Fibroblast of skin of abdomen (primary cell): ENCODE results near the gene ASF1A.

ENCODE experiments used
- DNase-seq: peaks from one replicate; pipeline ENCODE4 v3.0.0-alpha.2; 2013

Gene ASF1A

DNA sequence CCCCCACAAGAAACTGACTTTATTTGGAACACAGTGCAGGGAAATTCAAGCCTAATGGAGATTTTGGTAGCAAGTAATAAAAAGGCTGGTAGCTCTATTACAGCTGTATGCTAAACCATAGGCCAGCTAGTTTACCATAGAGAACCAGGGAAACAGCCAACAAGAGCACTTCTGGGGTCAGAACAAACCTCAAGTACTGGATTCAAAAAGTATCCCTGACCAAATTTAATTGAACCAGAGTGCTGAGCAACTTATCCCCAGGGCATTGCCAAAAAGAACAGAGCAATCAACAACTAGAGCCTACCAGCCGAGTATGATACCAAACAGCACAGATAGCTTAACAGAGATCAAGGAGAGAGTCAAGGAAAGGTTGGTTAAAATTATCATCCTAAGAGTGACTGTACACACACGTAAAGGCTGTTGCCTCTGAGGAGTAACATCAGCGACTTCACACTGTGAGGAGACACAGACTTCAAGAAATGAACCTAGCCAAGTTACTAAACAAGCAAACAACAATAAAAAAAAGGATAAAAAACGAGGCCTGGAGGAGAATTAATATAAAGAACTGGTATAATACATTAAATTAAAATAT is 11.5 kb upstream of the ASF1A start:
- no peak for DNase-seq

DNA sequence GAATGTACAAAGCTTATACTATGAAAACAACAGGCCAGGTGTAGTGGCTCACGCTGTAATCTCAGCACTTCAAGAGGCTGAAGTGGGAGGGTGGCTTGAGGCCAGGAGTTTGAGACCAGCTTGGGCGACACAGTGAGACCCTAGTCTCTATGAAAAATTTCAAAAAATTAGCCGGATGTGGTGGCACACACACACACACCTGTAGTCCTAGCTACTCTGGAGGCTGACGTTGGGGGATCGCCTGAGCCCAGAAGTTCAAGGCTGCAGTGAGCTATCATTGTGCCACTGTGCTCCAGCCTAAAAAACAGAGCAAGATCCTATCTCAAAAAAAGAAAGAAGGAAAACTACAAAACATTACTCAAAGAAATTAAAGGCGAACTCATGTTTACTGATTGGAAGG is 7.3 kb upstream of the ASF1A start:
- no peak for DNase-seq

DNA sequence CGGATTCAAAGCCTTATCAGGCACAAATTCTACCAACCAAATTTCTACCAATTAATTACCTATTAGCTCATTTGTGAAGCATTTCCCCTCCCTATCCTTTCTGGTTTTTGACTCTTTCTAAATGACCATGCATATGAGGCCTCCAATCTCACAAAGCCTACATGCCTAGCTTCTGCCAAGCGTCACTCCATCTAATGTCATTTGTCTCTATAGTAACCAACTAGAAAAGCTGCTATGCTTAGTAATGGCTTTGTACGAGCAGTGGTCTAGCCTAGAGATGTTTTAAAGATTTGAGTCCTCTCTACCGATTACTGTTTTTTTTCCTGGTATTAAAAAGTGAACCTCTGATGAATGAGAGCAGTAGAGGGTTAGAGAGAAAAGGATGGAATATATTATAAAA is 4.8 kb upstream of the ASF1A start:
- no peak for DNase-seq

DNA sequence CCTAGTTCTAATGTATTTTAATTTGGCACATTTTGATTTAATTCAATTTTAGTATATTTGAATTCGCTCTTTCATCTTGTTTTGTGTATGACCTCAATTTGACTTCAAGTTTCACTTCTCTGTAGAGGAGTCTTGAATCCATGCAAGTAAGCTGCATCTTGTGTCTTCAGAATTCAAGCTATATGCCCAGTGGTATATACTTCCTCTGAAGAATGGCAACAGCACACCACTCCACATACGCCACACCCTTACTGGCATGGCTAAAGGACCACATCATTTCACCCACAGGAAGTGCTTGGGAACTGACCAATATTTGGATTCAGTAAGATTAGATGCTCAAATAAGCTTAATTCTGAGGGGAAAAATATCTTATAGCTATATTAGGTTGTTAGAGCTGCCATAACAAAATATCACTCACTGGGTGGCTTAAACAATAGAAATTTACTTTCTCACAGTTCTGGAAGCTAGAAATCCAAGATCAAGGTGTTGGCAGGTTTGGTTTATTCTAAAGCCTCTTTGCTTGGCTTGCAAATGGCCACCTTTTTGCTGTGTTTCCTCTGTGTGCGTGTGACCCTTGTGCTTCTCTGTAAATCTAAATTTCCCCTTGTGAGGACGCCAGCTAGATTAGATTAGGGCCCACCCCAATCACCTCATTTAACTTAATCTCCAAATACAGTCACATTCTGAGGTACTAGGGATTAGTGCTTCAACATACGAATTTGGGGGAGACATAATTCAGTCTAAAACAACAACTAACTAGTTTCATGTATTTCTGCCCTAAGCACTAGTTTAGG is 2.8 kb upstream of the ASF1A start:
- no peak for DNase-seq

DNA sequence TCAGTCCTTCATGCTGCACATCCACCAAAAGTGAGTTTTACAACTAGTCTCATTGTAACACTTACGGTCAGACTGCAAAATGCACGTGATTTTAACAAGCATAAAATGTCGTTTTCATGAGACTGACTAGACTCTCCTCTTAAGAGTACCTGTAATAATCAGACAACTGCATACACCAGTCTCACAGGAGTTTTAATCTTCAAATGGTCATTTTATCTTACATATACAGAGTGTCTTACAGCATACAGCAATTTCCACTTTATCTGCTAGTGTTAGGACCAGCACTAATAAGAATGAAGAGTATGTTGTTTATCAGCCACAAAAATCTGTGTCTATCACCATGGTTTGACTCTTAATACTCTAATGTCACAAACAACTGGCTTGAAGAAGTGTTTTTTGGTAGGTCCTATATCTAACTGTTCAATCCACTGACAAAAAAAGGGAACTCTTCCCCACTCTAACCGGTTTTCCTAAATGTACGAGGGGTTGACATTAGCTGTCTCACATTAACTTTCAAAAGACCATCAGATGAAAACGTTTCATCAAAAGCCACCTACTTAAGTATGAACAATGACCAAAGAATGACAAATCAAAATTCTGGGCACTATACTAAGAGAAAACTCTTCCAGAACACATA is 1.5 kb upstream of the ASF1A start:
- no peak for DNase-seq

DNA sequence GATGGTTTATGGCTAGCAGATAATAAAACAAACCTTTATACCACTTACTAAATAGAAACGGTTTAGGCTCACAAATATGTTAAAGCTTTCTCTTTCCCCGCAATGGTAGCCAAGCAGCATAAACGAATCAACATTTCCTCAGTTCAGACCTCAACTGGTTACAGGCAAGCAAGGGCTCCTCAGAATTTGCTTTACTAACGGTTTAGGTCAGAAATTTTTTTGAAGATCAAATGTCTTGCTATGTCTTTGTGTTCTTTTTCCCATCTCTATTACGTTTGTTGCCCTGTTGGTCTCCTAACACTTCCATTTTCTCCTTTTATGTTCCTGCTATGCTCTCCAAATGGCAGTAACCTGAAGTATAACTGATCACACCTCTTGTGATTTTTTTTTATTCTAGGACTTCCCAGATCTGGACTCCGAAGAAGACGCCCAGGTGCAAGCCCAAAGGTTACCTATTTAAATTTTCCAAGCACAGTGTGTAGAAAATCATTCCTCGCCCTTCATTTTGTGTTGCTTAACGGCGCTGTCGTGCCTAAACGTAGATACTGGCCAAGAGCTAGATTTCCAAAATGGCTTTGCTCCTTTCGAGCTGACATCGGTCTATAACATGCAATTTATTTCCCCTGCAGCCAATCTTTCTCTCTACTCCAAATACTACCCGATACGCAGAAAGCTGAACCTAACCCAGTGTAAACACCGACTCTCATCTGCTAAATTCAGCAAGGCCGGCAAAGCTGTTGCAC is 717 bp upstream of the ASF1A start:
- peak; percentile 71 for DNase-seq

DNA sequence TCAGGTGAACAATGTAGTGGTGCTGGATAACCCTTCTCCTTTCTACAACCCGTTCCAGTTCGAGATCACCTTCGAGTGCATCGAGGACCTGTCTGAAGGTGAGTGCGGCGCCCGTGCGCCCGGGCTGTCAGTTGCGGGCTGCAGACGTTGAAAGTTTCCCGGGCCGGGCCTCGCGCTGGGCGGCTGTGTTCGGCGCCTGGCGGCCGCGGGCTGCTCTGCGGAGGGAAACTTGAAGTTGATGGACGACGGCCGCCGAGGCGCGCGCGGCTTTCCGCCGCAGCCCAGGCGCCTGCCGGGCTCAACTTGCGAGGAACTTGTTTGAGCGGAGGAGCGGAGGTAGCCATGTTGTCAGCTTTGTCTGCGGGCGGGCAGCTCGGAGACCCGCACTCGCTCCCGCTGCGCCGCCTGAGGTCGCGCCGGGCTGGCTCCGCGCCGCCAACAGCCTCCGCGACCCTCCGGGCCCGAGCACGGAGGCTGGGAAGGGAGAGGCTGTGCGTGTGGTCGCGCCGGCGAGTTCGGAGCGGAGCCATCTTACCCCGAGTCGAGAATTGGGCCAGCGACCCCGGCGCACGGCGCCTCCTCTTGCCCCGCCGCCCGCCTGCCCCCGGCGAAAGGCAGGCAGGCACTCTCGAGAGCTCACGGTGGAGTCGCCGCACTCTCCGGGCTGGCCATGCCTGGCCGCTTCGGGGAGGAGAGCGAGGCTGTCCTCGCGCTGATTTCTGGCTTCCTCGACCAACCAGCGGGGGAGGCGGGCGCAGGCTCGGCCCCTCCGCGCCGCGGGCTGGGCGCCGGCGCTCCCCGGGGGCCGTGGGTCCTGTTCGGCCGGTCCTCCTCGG is 691 bp downstream of the ASF1A start:
- peak; percentile 70 for DNase-seq

DNA sequence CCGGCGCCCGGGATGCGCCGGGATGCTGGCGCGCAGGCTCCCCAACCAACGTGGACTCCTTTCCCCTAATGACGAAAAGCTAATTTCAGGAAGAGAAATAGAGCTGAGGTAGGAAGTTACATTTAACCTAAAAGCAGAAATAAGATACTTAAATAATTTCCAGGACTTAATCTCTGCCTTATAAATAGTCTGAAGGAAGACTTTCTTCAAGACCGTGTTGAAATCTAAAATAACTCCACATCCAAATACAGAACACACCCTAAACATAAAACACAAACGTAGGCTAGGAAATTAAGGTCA is 1.3 kb downstream of the ASF1A start:
- DNase-seq, result no peak

DNA sequence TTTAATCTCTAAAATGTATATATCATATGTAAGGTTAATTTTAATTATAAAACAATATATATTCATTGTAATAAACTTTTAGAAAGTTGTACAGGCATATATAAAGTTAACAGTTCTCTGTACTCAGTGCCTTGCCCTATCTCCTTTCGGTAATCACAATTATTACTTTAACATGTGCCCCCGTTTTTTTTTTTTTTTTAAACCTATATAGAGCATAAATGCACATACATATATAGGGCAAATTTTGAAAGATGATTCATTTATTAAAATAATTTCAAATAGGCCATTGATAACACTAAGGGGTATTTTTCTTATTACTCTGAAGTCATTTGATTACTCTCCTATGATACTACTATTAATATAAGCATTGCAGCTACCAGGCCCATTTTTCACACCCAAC is 1.9 kb downstream of the ASF1A start:
- DNase-seq, result no peak

DNA sequence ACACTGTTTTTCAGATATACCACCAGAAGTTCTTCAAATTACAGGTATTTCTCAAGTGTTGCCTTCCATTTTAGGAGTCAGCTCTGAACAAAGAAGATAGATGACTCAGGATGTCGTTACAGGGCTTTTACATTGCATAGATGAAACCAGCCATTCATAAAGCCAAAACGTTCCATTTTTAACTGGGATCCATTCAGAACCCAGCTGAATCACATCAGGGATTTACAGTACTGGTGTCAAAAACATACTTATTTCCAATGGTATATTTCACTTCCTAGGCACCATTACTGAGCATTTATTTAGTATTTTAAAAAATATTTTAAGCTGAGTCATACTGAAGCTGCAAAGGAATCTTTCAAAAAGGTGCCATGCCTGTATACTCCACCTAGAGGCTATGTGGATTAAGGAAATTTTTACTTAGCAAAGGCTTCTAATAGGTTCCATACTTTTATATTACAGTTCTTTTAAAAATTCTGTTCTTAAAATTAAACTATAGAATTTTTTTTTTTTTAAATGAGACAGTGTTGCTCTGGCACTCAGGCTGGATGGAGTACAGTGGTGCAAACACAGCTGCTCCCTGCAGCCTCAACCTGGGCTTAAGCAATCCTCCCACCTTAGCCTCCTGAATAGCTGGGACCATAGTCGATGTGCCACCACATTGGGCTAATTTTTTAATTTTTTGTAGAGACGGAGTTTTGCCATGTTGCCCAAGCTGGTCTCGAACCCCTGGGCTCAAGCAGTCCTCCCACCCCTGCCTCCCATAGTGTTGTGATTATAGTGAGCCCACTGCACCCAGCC is 2.6 kb downstream of the ASF1A start:
- peak; percentile 43 for DNase-seq

DNA sequence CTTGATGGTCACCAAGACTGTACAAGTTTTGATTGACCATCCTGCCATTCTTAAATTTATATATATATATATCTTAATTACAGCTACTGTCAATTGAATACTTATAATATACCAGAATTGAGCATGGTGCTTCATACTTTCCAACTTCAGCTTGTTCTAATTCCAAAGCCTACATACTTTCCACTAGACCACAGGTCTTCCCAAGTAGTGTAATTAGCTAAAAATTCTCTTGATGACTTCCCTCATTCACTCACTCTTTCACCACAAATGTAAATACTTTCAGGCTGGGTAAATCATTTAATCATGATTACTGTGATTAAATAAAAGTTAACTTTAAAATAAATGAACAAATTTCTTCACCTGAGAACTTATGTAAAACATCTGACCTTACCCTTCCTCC is 3.4 kb downstream of the ASF1A start:
- DNase-seq, result peak; percentile 11

DNA sequence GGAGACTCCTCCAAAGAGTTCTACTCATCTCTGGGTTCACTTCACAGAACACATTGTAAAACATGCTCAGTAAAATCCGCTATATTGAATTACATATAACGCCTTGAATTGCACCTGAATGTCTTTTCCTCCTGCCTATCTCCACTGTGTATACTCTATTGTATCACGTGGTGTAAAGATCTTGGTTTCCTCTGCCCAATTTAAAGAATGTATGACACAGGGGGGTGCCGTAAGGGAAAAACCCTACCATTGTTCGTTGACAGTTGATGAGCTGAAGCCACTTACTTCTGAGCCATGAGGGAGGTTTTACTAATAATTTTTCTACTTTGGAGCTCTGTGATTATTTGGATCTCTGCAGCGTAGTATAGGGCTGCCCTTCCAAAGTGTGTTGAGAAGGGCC is 6.0 kb downstream of the ASF1A start:
- no peak for DNase-seq

DNA sequence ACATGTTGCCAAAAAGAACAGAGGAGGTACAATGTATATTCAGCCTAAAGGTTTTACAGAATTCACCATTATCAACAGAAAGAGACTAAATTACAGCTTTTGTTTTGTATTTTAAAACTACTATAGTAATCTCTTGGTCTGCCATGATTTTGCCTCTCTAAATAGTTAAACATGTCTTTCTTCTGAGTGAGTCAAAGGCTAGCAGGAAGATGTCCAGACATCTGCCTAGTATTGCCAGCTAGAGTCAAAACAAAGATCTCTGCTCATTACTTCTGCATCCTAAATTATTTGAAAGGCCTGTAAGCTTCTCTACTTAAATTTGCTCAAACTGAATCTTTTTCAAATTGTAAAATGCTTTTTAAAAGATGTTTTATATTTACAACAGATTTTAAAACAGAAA is 8.8 kb downstream of the ASF1A start:
- peak; percentile 41 for DNase-seq

DNA sequence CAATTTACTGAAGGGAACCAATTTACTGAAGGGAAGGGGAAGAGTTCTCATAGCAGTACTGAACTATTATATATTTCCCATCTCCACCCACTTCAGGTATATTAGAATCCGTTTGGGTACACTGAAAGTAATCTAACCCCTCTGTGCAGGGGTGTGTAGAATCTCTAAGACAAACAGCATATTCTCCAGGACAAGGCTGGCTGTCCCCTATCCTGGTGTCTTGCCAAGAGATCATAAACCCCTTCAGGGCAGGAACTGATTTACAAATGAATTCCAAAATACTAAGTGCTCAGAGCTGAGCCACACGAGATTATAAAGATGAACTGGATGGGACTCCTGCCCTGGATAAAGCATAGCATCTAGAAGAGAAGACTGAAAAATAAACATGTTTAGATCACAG is 9.2 kb downstream of the ASF1A start:
- DNase-seq, result no peak

DNA sequence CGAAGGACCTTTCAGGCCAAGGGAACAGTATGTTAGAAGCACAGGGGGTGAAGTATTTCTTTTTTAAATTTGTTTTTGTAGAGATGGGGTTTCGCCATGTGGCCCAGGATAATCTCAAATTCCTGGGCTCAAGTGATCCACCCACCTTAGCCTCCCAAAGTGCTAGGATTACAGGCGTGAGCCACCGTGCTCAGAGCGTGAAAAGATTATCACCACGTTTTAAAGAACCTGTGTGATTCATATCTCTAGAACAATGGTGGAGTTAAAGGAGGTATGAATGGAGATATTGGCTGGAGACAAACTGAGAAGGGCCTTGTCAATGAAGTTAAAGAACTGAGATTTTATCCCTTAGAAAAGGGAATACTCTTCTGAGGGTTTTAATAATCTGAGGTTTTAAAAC is 9.7 kb downstream of the ASF1A start:
- DNase-seq, result no peak

DNA sequence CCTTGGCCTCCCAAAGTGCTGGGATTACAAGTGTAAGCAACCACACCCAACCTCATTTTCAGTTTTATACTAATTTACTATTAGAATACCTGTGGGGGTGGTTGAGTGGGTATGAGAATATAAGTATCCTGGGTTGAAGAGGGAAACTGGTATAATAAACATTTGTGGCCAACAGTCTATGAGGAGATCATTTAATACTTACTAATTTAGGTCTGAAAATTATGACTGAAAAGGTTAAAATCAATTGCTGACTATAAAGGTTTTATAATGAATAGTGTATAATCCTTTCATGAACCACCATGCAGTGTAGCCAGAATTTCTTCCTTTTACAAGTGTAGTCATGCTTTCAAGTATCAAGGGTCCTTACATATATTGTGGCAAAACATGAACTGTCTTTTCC is 11.1 kb downstream of the ASF1A start:
- no peak for DNase-seq

DNA sequence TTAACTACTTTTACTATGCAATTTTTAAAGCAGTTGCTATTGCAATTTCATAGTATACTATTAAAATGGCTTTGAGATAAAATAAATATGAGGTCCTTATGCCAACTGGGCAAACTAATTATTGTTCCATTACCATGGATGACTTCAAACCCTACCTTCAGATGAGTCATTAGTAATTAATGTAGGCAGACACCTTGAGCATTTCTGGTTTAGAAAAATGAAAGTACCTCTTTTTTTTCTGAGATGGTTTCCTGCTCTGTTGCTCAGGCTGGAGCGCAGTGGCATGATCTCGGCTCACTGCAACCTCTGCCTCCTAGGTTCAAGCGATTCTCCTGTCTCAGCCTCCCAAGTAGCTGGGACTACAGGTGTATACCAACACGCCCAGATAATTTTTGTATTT is 11.9 kb downstream of the ASF1A start:
- DNase-seq, result no peak

DNA sequence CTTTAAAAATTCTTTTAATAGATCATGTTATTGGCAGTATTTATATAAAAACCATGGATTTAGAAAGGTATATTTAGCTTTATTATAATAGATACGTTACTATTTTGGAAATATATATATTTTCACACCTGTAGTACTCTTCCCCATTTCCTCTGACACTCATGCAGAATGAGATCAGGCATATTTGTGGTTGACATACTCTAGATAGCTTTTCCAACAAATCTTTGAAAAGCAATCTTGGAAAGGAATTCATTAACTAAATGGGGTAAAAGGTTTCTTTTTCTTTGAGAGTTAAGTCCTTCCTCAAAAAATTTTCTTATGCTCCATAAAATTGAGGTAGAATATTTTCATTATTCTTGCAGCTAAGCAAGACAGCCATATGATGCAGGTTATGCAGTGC is 14.5 kb downstream of the ASF1A start:
- peak; percentile 12 for DNase-seq

DNA sequence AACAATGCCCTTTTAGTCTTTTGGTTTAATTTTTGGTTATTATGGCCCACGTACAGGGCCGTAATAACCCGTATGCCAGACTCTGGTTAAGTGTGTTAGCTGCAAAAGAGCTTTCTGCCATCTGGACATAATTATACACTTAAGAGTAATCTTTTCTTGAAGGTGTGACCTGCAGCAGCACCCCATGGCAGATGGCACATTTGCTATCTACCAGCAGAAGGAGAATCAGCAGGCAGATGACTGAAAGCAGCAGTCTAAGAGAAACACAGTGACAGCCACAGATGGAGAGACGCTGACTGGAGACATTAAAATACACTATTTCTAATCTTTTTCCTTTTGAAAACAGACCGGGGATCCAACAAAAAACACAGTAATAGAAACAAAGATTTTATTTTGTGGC is 18.7 kb downstream of the ASF1A start:
- no peak for DNase-seq

DNA sequence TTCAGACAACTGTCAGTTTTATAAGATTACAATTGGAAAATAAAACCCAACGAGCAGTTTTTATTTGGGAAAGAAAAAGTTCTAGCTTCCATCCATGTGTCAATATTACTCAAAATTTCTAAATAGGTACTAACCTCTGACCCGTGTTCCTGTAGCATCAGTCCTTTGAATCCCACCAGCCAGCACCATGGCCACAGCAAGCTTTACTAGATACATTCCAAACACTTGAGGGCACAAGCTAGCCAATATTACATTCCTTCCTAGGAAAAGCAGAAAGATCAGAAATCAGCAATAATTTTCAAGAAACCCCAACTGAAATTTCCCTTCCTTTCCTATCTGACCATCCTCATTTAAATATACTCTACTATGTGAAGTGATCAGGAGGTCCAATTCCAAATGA is 19.2 kb downstream of the ASF1A start:
- no peak for DNase-seq

DNA sequence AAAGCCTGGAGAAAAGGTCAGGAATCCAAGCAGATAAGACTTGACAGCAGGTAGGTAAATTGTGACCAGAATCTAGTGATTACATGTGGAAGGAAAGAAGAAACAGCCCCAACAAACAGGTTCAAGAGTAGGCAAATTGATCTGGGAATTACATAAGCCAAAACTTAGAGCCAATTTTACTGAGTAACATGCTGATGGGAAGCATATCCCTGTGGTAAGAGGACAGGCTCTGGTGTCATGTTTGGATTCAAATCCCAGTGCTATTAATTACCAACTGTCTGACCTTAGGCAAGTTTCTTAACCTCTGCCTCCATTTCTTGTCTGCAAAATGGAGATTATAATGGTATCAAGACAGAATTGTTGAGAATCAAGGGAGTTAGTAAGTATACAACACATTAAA is 20.6 kb downstream of the ASF1A start:
- no peak for DNase-seq
